HFF-Myc (cell line): ENCODE results near the gene SUFU.

Source experiments
- DNase-seq: peaks from one replicate; pipeline ENCODE4 v3.0.0-alpha.2; 2011; ENCODE audit warnings: low read depth; ENCODE audit errors: extremely low read depth
- H3K4me3 ChIP-seq: replicated peaks from 2 replicates; pipeline ENCODE4 v1.5.1; 2011; ENCODE audit warnings: low read depth, mild to moderate bottlenecking, control low read depth, low read length
- CTCF ChIP-seq: IDR thresholded peaks from 2 replicates; pipeline ENCODE4 v1.5.1; 2012; ENCODE audit warnings: mild to moderate bottlenecking, low read depth, low read length, control low read depth; ENCODE audit errors: missing control alignments

The SUFU gene

DNA sequence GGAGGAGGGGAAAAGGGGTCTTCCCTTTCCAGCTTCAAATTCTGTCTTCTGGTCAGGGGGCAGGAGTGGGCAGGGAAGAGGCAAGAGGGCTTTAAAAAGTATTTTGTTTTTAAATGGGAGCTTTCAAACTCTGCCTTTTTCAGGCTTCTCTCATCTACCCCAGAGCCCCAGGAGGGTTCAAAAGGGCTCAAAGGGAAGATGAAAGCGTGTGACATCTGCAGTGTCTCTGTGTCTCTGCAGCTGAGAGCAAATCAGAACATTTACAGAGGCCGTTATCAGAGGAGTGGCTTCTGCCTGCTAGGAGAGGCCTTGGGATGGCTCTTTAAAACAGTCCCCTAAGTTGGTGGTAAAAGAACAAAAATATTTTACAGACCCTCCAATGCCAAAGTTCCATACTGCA is 170.8 kb downstream of the SUFU start:
- no peak for DNase-seq
- no peak for TF ChIP-seq CTCF
- no peak overlapping the region for H3K4me3 ChIP-seq

DNA sequence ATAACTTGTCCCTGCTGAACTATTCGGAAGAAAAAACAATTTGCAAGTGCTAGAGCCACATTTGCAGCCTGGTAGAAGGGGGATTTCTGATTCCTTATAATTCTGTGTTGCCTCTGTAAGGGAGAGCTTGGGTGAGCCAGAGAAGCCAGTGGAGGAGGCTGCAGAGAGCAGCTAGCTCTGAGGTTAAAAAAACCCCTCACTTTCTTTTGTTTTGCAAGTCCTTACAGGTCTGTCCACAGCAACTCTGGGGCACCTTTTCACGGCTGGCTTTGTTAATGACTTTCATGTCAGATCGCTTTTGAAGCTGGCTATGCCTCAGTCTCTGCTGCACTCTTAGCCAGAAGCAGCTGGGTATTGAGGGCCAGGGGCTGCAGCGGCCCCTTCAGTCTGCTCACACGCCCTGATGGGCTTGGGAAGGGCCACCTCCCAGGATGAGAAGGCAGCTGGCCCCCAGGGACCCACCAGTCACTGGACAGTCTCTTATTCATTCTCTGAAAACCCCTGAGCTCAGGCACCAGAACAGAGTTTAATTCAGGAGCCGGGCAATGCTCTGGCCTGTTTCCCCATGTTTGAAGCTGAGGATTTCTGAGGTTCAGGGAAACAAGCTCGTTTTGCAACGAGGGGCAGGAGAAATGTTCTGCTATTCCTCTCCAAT is 171.4 kb downstream of the SUFU start:
- no peak for TF ChIP-seq CTCF
- DNase-seq = no peak
- H3K4me3 ChIP-seq = peak overlapping the region; percentile 9; the same call in 1 of the 2 replicates

- DNase-seq = peak; percentile 72
- H3K4me3 ChIP-seq = peak overlapping the region; percentile 9; the same call in 1 of the 2 replicates
- no peak for TF ChIP-seq CTCF
Measured at GRCh38 chr10:102675666-102676533, 172.1 kb downstream of the SUFU start.

GRCh38 chr10:102676534-102677315 is 173.0 kb downstream of the SUFU start:
- TF ChIP-seq CTCF = no peak
- DNase-seq = no peak
- no peak overlapping the region for H3K4me3 ChIP-seq

GRCh38 chr10:102677331-102678067 is 173.7 kb downstream of the SUFU start:
- no peak for TF ChIP-seq CTCF
- no peak overlapping the region for H3K4me3 ChIP-seq
- DNase-seq = no peak

- H3K4me3 ChIP-seq = no peak overlapping the region
- no peak for DNase-seq
Measured at GRCh38 chr10:102678068-102678400, 174.3 kb downstream of the SUFU start.

More at GRCh38 chr10:102678068-102678400, 174.3 kb downstream of the SUFU start:
- TF ChIP-seq CTCF = no peak
